ENCODE results near the gene TPI1.
"Not testable (repeated sequence)": the region's sequence is repeated elsewhere in the genome, so short reads cannot be mapped to it uniquely, and the experiment has no call there.

The TPI1 gene

DNA sequence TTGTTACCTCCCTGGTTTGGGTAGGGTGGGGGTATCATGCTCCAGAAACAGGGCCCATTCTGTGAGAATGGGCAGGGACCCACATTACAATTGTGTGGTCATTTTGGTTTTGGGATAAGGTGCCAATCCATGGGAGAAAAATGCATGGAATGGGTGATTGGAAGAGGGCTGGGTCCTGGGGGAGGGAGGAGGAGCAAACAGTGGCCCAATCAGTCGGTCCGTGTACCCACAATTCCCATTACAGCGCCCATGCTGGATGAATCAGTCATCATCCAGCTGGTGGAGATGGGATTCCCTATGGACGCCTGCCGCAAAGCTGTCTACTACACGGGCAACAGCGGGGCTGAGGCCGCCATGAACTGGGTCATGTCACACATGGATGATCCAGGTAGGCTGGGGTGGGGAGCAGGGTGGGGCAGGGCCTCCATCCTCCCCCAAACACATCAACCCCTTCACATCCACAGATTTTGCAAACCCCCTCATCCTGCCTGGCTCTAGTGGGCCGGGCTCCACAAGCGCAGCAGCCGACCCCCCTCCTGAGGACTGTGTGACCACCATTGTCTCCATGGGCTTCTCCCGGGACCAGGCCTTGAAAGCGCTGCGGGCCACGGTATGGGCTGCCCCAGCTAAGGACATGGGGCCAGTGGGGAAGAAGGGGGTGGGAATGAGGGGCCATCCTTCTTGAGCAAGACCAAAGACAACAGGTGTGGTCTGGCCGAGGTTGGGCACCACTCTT, 3.6 kb upstream of the TPI1 start:
- Histone ChIP-seq H3K4me1 (ENCODE audit: insufficient read depth, low read length, severe bottlenecking) (peaks cover 13% of the 10 kb centered on the region), H4K20me1 (ENCODE audit: insufficient read depth, low read length) (0 out of 2 replicates have a peak, but pooled peaks cover 3% of the 10 kb centered on the region), H3K79me2 (ENCODE audit: insufficient read depth, low read length) (peaks cover 8% of the 10 kb centered on the region), H3K27me3 (ENCODE audit: insufficient read depth, low read length) (no peaks in the 10 kb centered on the region), H3K36me3 (ENCODE audit: insufficient read depth, low read length) (peaks cover 80% of the 10 kb centered on the region), H3K27ac (ENCODE audit: low read depth, low read length, poor library complexity, severe bottlenecking) (no peak overlapping the region), H3K9me2 (ENCODE audit: low read depth, low read length) (no peaks in the 10 kb centered on the region), H3K9ac (ENCODE audit: low read length) (no peak overlapping the region), H3F3A (ENCODE audit: insufficient read depth, low read length) (peaks cover 4% of the 10 kb centered on the region; the same call in 1 of the 2 replicates), H3K4me2 (ENCODE audit: low read length) (no peak overlapping the region), H3K4me3 (ENCODE audit: low read depth, low read length, poor library complexity, severe bottlenecking) (no peak overlapping the region), H3K9me3 (ENCODE audit: low read length) (no peaks in the 10 kb centered on the region), H2AFZ (ENCODE audit: low read length) (no peak overlapping the region)
- TF ChIP-seq EZH2 (IDR thresholded peaks at IDR 0.05; ENCODE audit: borderline replicate concordance, low read length) = no peak
- TF ChIP-seq CTCF (IDR thresholded peaks at IDR 0.05; ENCODE audit: low read length) = no peak

DNA sequence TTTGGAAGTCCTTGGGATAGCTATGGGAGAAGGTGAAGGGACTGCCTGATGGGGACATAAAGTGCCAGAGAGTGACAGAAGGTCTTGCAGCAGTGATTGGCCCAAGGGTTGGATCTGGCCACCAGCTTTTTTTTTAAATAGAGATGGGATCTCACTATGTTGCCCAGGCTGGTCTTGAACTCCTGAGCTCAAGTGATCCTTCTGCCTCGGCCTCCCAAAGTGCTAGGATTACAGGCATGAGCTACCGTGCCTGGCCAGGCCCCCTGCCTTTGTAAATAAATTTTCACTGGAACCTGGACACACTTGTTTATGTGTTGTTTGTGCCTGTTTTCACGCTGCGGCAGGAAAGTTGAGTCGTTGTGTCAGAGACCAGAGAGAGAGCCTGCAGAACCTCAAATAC, 2.0 kb upstream of the TPI1 start:
- H3K9me3 ChIP-seq (ENCODE audit: low read length); H2AFZ ChIP-seq (ENCODE audit: low read length); H3F3A ChIP-seq (ENCODE audit: insufficient read depth, low read length); H3K79me2 ChIP-seq (ENCODE audit: insufficient read depth, low read length); H3K27me3 ChIP-seq (ENCODE audit: insufficient read depth, low read length); H3K27ac ChIP-seq (ENCODE audit: low read depth, low read length, poor library complexity, severe bottlenecking); H3K9me2 ChIP-seq (ENCODE audit: low read depth, low read length); H3K4me2 ChIP-seq (ENCODE audit: low read length); H3K9ac ChIP-seq (ENCODE audit: low read length); H4K20me1 ChIP-seq (ENCODE audit: insufficient read depth, low read length); H3K4me3 ChIP-seq (ENCODE audit: low read depth, low read length, poor library complexity, severe bottlenecking): not testable (repeated sequence)
- Histone ChIP-seq H3K36me3 (ENCODE audit: insufficient read depth, low read length) (peaks cover 82% of the 10 kb centered on the region), H3K4me1 (ENCODE audit: insufficient read depth, low read length, severe bottlenecking) (peaks cover 29% of the 10 kb centered on the region)

- TF ChIP-seq CTCF (IDR thresholded peaks at IDR 0.05; ENCODE audit: low read length) = no peak
- no peak for TF ChIP-seq EZH2 (IDR thresholded peaks at IDR 0.05; ENCODE audit: borderline replicate concordance, low read length)
- H2AFZ ChIP-seq (ENCODE audit: low read length) = no peak overlapping the region
- H3F3A ChIP-seq (ENCODE audit: insufficient read depth, low read length) = peaks cover 8% of the 10 kb centered on the region; the same call in 1 of the 2 replicates
- H3K9ac ChIP-seq (ENCODE audit: low read length) = peak overlapping the region; percentile 60; the same call in 1 of the 2 replicates
- H3K4me1 ChIP-seq (ENCODE audit: insufficient read depth, low read length, severe bottlenecking) = peaks cover 39% of the 10 kb centered on the region
- H3K9me3 ChIP-seq (ENCODE audit: low read length) = no peaks in the 10 kb centered on the region
- H3K79me2 ChIP-seq (ENCODE audit: insufficient read depth, low read length) = peaks cover 8% of the 10 kb centered on the region
- H3K4me3 ChIP-seq (ENCODE audit: low read depth, low read length, poor library complexity, severe bottlenecking) = peak overlapping the region; percentile 91
- no peaks in the 10 kb centered on the region for H3K27me3 ChIP-seq (ENCODE audit: insufficient read depth, low read length)
- H3K9me2 ChIP-seq (ENCODE audit: low read depth, low read length) = no peaks in the 10 kb centered on the region
- peak overlapping the region; percentile 70 for H3K27ac ChIP-seq (ENCODE audit: low read depth, low read length, poor library complexity, severe bottlenecking)
- peaks cover 3% of the 10 kb centered on the region; the same call in 1 of the 2 replicates for H4K20me1 ChIP-seq (ENCODE audit: insufficient read depth, low read length)
- H3K4me2 ChIP-seq (ENCODE audit: low read length) = peak overlapping the region; percentile 99
- H3K36me3 ChIP-seq (ENCODE audit: insufficient read depth, low read length) = peaks cover 82% of the 10 kb centered on the region
Observed at GRCh38 chr12:6866163-6866919, 990 bp upstream of the TPI1 start.

Measured in OCI-LY1 (cell line).